ENCODE measurements around the gene ADAMTS19. TPM values are rescaled to one million over a fixed set of nuclear protein-coding genes. Genes with fewer than 3 reads are reported as not detected.

Gene ADAMTS19
- total RNA-seq, 2 donors from 2014 or later, result not detected

DNA sequence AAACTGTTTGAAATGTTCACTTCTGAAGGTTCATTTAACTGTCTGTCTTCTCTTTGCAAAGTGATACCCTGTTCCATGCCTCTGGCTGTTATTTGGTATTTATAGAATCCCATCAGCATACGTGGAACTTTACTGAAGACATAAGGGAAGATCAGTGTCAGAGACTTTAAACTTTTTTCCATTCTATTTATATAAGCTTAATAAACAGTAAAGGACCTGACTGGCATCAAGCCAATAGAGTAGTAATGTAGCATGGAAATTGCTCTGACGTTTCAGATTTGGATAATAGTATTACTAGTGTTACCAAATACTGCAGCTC is 192.9 kb downstream of the ADAMTS19 start:
- H3K27ac Mint-ChIP-seq, result no peak overlapping the region
- no peaks in the 10 kb centered on the region for H3K27me3 Mint-ChIP-seq
- no peaks in the 10 kb centered on the region for H3K4me1 Mint-ChIP-seq
- no peaks in the 10 kb centered on the region for H3K9me3 Mint-ChIP-seq
- ATAC-seq (replicated peaks), result no peak
- no peak overlapping the region for H3K4me3 Mint-ChIP-seq
- H3K36me3 Mint-ChIP-seq (ENCODE audit: low read depth), result no peaks in the 10 kb centered on the region

DNA sequence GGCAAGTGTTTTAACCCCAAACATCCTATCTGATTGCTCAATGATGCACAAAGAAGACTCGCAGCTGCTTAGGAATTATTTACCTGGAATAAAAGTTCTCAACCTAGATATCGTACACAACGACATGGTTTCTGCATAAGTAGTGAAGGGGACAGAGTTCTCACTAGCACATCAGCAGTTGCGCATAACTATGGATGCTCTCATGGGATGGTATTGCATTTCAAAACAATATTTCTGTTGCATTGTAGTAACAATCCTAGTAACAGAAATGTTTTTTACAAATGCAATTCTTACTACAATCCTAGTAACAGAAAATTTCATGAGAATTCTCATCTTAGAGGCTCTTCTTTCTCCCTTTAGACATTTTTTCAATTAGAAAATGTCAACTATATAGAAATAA is 193.3 kb downstream of the ADAMTS19 start:
- Mint-ChIP-seq H3K27ac (no peak overlapping the region), H3K27me3 (no peaks in the 10 kb centered on the region), H3K4me1 (no peaks in the 10 kb centered on the region), H3K36me3 (ENCODE audit: low read depth) (no peaks in the 10 kb centered on the region), H3K9me3 (no peaks in the 10 kb centered on the region), H3K4me3 (no peak overlapping the region)
- ATAC-seq (replicated peaks), result no peak

DNA sequence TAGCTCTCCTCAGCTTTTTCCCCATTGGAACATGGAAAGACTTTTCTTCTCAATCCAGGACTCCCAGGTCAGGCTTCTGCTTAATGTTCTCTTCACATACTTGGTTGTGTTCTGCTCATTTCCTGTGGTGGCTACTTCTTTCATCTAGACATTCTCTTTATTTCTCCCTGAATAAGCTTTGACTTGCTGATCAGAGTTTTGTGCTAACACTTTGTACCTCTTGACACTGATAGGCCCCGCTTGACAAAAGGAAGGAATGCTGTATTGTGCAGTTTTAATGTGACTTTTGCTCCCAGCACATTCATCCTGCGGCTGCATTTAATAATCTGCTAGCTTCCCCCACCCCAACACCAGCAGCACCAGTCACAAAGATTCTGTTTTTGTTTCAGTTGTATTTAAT is 196.9 kb downstream of the ADAMTS19 start:
- ATAC-seq (replicated peaks), result no peak
- H3K36me3 Mint-ChIP-seq (ENCODE audit: low read depth), result no peaks in the 10 kb centered on the region
- H3K27me3 Mint-ChIP-seq, result no peaks in the 10 kb centered on the region
- H3K27ac Mint-ChIP-seq, result no peak overlapping the region
- no peaks in the 10 kb centered on the region for H3K4me1 Mint-ChIP-seq
- no peaks in the 10 kb centered on the region for H3K9me3 Mint-ChIP-seq
- H3K4me3 Mint-ChIP-seq, result no peak overlapping the region

DNA sequence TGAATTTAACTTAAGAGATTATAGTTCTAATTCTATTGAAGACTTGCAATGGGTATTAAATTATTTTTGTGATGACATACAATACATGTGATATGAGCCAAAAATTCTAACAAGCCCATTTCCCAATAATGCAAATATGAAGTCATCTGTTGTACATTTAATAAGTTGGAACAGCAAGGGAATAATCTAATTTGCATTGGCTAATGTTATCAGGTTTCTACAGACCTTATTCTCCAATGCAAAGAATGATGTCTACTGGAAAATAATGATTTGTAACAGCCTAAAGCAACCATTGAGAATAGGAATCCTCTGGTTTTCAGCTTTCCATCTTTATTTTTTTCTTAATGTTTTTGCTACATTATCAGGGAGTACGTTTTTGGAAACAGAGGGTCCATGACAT is 198.7 kb downstream of the ADAMTS19 start:
- Mint-ChIP-seq H3K36me3 (ENCODE audit: low read depth) (no peaks in the 10 kb centered on the region), H3K27ac (no peak overlapping the region), H3K9me3 (no peaks in the 10 kb centered on the region), H3K4me3 (no peak overlapping the region), H3K4me1 (no peaks in the 10 kb centered on the region), H3K27me3 (no peaks in the 10 kb centered on the region)
- ATAC-seq (replicated peaks), result no peak

DNA sequence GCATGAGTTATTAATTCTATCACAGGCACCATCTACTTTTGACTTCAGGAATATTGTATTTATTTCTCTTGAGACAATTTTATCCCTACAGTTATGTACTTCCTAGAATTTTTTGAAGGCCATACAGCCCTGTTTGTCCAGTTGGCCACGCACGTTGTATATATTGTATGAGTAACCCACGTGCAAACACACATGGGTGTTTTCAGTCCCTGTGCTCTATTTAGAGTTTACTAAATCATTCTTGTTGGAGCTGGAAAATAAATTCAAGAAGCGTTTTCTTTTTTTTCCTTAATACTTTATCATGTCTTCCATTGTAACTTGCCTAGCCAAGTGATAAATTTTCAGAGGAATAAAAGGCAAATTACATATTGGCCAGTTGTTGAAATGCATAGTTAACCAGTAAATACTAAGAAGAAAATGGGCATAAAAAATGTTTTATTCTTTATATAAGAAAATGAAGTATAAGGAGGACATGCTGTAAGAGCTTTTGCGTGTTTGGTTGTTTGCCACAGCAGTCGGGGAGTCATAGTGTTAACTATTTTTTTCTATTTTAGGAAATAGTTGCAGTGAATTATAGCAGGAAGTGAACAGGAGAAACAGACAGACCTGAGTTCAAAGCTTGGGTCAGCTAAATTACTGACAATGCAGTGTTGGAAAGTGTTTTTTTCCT is 201.4 kb downstream of the ADAMTS19 start:
- Mint-ChIP-seq H3K4me3 (no peak overlapping the region), H3K9me3 (no peaks in the 10 kb centered on the region), H3K4me1 (no peaks in the 10 kb centered on the region), H3K27ac (no peak overlapping the region), H3K36me3 (ENCODE audit: low read depth) (no peaks in the 10 kb centered on the region), H3K27me3 (no peaks in the 10 kb centered on the region)
- no peak for ATAC-seq (replicated peaks)

DNA sequence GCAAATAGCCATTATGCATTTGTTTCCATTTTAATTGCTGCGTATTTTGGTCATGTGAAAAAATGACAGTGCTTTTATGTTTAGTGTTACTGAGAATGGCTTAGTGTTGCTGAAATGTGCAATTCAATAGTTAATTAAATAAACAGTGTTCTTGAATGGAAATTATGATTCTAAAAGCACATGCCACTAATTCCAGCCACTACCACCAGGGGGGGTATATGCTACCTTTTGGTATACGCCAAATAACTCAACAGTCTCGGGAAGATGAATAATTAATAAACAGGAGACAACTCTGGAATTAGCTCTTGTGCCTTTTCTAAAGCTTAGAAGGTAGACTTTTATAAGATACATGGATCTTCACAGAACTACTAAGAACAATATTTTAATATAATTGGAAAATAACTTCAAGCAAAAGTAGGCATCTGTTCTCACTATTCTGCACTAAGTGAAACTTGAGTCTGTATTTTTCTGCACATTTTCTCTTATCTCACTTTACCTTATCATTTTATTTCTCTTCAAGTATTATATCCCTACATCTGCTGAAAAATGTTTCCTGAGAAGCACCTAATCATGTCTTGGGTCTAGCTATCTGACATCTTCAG is 204.3 kb downstream of the ADAMTS19 start:
- H3K27me3 Mint-ChIP-seq, result no peaks in the 10 kb centered on the region
- no peaks in the 10 kb centered on the region for H3K36me3 Mint-ChIP-seq (ENCODE audit: low read depth)
- H3K4me3 Mint-ChIP-seq, result no peak overlapping the region
- no peaks in the 10 kb centered on the region for H3K4me1 Mint-ChIP-seq
- no peak for ATAC-seq (replicated peaks)
- H3K9me3 Mint-ChIP-seq, result peaks cover 15% of the 10 kb centered on the region
- no peak overlapping the region for H3K27ac Mint-ChIP-seq

DNA sequence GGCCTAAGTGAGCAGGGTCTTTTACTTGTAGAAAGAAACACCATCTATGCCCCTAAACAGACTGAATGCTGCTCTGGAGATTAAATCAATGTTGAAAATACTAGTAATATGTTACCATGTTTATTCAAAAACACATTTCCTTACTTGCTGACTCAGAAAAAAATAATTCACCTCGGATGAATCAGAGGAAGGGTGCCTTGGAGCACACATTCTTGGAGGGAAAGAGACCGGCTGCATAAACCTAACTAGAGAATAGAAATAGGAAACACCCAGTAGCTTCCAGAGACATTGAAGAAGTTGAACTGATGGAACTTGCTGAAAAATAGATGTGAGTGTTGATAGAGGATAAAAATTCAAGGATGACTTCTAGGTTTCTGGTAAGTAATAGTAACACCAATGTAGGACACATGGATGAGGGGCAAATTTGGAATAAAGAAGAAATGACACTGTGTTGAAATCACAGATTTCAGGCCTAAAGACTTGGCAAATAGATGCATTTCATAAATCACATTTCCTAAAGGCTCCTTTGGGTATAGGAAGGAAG is 210.9 kb downstream of the ADAMTS19 start:
- no peak overlapping the region for H3K4me3 Mint-ChIP-seq
- no peaks in the 10 kb centered on the region for H3K27me3 Mint-ChIP-seq
- no peak for ATAC-seq (replicated peaks)

DNA sequence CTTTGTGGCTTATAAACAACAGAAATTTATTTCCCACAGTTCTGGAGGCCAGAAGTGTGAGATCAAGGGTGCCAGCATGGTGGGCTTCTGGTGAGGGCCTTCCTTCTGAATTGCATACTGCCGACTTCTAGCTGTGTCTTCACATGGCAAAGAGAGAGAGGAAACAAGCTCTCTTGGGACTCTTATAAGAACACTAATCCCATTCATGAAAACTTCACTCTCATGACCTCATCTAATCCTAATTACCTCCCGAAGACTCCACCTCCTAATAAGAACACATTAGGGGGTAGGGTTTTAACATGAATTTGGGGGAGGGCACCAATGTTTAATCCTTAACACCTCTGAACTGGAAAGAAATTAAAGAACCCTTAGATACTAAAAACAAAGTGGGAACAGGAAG is 211.9 kb downstream of the ADAMTS19 start:
- Mint-ChIP-seq H3K4me1 (no peaks in the 10 kb centered on the region), H3K36me3 (ENCODE audit: low read depth) (no peaks in the 10 kb centered on the region), H3K9me3 (peaks cover 19% of the 10 kb centered on the region), H3K27me3 (no peaks in the 10 kb centered on the region), H3K27ac (no peak overlapping the region), H3K4me3 (no peak overlapping the region)
- ATAC-seq (replicated peaks), result no peak

More for the DNA sequence above, 210.9 kb downstream of the ADAMTS19 start:
- Mint-ChIP-seq H3K36me3 (ENCODE audit: low read depth) (no peaks in the 10 kb centered on the region), H3K9me3 (peaks cover 19% of the 10 kb centered on the region), H3K4me1 (no peaks in the 10 kb centered on the region), H3K27ac (no peak overlapping the region)

DNA sequence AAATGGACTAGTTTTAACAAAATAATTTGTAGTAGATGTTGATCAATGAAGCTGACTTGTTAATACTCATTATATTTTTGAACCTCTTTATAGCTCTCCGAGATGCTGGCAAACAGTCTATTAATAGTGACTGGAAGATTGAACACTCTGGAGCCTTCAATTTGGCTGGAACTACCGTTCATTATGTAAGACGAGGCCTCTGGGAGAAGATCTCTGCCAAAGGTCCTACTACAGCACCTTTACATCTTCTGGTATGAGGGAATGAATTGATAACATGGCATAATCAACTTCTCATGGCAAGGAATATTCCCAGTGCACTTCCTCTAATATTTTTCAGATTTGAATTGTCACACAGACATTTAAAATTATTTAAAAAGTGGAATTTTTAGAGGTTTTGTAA is 219.6 kb downstream of the ADAMTS19 start:
- no peak overlapping the region for H3K27ac Mint-ChIP-seq
- no peaks in the 10 kb centered on the region for H3K36me3 Mint-ChIP-seq (ENCODE audit: low read depth)
- H3K4me1 Mint-ChIP-seq, result no peaks in the 10 kb centered on the region
- H3K4me3 Mint-ChIP-seq, result no peak overlapping the region
- ATAC-seq (replicated peaks), result no peak
- no peaks in the 10 kb centered on the region for H3K9me3 Mint-ChIP-seq
- no peaks in the 10 kb centered on the region for H3K27me3 Mint-ChIP-seq

DNA sequence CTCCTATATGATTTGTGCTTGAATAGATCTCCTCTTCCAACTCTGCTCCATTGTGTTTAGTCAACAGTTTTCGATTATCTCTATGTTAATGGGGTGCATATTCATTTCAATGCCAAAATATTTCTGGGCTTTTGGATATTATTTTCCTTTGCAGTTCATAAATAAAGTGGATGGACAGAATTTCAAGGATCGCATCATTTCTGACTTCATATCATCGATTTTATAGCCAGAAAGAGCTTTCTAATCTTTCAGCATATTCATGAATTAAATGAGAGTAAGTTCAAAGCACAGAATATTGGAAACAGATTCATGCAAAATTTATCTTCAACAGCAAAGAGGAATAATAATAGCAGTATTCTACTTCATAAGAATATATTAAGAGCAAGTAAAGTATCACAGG is 227.8 kb downstream of the ADAMTS19 start:
- H3K4me1 Mint-ChIP-seq, result no peaks in the 10 kb centered on the region
- no peak overlapping the region for H3K4me3 Mint-ChIP-seq
- H3K27me3 Mint-ChIP-seq, result no peaks in the 10 kb centered on the region
- no peak for ATAC-seq (replicated peaks)
- no peaks in the 10 kb centered on the region for H3K9me3 Mint-ChIP-seq
- H3K27ac Mint-ChIP-seq, result no peak overlapping the region
- no peaks in the 10 kb centered on the region for H3K36me3 Mint-ChIP-seq (ENCODE audit: low read depth)

DNA sequence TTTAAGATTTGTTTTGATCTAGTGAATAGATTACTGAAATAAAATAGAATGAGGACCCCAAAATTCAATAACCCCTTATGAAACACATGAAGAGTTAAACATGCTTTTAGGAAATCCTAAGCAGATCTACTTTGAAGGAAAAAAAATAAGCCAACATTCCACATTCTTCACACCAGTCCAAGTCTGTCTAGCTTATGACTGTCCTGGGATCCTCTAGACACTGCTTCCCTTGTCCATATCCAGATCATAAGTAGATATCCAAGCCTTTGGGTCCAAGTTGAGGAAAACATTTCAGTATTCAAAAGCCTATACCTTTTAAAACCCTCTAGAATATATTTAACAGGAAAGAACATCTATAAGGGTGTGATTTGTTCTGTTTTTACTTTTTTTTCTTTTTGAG is 228.9 kb downstream of the ADAMTS19 start:
- peaks cover 4% of the 10 kb centered on the region for H3K9me3 Mint-ChIP-seq
- no peak overlapping the region for H3K27ac Mint-ChIP-seq
- H3K4me1 Mint-ChIP-seq, result no peaks in the 10 kb centered on the region
- no peaks in the 10 kb centered on the region for H3K36me3 Mint-ChIP-seq (ENCODE audit: low read depth)
- no peak overlapping the region for H3K4me3 Mint-ChIP-seq
- ATAC-seq (replicated peaks), result no peak
- no peaks in the 10 kb centered on the region for H3K27me3 Mint-ChIP-seq

DNA sequence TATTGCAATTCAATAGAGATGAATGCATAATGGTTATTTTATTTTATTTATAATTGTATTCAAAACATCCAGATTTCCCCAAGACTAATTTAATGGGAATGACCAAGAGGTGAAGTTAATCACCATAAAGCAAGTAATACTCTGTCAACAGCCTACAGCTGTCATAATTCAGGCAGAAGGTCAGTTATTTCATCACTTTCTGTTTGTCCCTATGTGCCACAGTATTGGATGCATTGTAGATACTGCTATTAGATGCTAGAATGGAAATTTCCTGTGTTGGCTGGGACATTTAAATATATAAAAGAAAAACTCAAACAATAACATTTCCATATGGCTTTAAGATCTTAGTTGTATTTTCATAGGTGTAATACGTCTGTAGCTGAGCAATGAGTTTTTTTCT is 231.1 kb downstream of the ADAMTS19 start:
- H3K9me3 Mint-ChIP-seq, result peaks cover 4% of the 10 kb centered on the region
- no peaks in the 10 kb centered on the region for H3K27me3 Mint-ChIP-seq
- no peak overlapping the region for H3K27ac Mint-ChIP-seq
- H3K4me1 Mint-ChIP-seq, result no peaks in the 10 kb centered on the region
- no peak for ATAC-seq (replicated peaks)
- no peaks in the 10 kb centered on the region for H3K36me3 Mint-ChIP-seq (ENCODE audit: low read depth)
- H3K4me3 Mint-ChIP-seq, result no peak overlapping the region

DNA sequence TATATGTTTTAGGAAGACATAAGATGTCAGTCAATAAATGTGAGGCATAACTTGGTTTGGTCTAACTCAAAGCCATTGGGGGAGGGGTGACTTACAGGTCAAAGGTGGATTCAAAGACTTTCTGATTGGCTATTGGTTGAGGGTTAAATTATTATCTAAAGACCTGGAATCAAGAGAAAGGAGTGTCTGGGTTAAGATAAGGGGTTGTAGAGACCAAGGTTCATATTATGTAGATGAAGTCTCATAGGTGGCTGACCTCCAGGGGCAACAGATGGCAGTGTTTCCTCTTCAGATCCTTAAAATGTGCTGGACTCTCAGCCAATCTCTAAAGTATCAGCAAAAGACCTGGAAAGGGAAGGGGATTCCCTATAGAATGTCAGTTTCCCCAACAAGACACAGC is 236.5 kb downstream of the ADAMTS19 start:
- Mint-ChIP-seq H3K4me3 (no peak overlapping the region), H3K4me1 (no peaks in the 10 kb centered on the region), H3K27ac (no peak overlapping the region), H3K27me3 (no peaks in the 10 kb centered on the region), H3K36me3 (ENCODE audit: low read depth) (no peaks in the 10 kb centered on the region), H3K9me3 (peaks cover 4% of the 10 kb centered on the region)
- no peak for ATAC-seq (replicated peaks)

DNA sequence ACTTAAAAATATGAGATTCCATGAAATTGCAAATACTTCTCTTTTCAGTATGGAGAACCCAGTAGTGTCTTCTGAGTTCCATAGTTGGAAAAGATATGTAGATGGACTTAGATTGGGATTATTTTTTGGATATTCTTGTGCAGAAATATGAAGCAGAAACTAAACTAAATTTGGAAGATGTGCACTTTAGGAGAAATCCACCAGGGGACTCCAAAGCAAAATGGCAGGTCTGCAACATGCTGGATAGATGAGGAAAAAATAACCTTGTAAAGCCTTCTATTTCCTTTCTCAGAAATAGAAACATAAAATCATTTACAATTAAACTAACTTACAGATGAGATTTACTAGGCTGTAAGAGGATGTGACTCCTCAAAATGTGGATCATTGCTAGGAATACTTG is 238.6 kb downstream of the ADAMTS19 start:
- Mint-ChIP-seq H3K36me3 (ENCODE audit: low read depth) (no peaks in the 10 kb centered on the region), H3K27me3 (no peaks in the 10 kb centered on the region), H3K27ac (no peak overlapping the region), H3K4me3 (no peak overlapping the region), H3K4me1 (no peaks in the 10 kb centered on the region), H3K9me3 (no peaks in the 10 kb centered on the region)
- no peak for ATAC-seq (replicated peaks)

DNA sequence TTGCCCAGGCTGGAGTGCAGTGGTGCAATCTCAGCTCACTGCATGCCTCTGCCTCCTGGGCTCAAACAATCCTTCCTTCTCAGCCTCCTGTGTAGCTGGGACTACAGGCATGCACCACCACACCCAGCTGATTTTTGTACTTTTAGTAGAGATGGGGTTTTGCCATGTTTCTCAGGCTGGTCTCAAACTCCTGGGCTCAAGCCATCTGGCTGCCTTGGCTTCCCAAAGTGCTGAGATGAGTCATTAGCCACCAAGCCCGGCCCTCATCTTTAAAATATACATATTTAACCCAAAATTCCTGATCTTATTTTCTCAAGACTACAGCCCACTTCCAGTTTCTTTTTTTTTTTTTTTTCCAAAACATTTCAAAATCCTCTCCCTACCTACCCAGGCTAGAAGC is 256.1 kb downstream of the ADAMTS19 start:
- no peaks in the 10 kb centered on the region for H3K9me3 Mint-ChIP-seq
- no peaks in the 10 kb centered on the region for H3K4me1 Mint-ChIP-seq
- no peak for ATAC-seq (replicated peaks)
- H3K27me3 Mint-ChIP-seq, result no peaks in the 10 kb centered on the region
- H3K4me3 Mint-ChIP-seq, result no peak overlapping the region
- no peak overlapping the region for H3K27ac Mint-ChIP-seq
- no peaks in the 10 kb centered on the region for H3K36me3 Mint-ChIP-seq (ENCODE audit: low read depth)
